HG03060 (cell line): ENCODE data around the gene HIP1R.

Source experiments
- ATAC-seq: cut with Tn5 transposase; IDR thresholded peaks from one replicate; pipeline ENCODE4 v1.9.1; 2021; ENCODE audit warnings: low read depth, moderate number of reproducible peaks; ENCODE audit not compliant: unreplicated experiment

The HIP1R gene

GRCh38 chr12:122846622-122847515 is 11.6 kb downstream of the HIP1R start:
- no peak for ATAC-seq

DNA sequence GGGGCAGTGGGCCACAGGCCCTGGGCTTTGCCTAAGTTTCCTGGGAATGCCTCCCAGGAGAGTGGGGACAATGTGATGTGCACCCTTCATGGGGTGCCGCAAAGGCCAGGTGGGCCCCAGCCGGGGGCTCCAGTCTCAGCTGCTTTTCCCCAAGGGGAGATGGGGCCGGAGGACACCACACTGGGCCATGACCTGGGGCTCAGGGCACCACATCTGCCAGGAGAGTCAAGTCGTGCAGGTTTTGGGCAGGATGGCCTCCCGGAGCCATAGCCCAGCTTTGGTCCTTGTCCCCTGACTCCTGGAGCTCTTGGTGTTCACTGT is 12.2 kb downstream of the HIP1R start:
- ATAC-seq = no peak

DNA sequence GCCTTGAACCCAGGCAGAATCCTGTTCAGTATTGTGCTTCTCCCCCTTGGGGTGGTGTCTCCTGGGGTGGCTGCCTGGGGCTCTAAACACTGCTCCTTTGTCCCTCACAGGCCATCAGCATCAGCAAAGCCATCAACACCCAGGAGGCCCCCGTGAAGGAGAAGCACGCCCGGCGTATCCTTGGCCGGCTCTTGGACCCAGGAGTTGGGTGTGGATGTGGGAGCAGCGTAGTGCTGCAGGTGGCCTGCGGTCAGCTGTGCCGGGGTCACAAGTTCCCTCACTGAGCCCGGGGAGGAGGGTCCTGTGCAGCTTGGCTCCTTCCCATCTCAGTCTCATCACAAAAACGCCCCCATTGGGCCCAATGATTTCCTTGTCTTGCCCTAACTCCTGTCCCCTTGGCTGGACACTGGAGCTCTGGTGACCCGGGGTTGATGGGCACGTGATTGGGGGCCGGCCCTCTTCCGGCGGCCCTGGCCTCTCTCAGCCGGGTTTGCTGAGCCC is 12.7 kb downstream of the HIP1R start:
- ATAC-seq = no peak

DNA sequence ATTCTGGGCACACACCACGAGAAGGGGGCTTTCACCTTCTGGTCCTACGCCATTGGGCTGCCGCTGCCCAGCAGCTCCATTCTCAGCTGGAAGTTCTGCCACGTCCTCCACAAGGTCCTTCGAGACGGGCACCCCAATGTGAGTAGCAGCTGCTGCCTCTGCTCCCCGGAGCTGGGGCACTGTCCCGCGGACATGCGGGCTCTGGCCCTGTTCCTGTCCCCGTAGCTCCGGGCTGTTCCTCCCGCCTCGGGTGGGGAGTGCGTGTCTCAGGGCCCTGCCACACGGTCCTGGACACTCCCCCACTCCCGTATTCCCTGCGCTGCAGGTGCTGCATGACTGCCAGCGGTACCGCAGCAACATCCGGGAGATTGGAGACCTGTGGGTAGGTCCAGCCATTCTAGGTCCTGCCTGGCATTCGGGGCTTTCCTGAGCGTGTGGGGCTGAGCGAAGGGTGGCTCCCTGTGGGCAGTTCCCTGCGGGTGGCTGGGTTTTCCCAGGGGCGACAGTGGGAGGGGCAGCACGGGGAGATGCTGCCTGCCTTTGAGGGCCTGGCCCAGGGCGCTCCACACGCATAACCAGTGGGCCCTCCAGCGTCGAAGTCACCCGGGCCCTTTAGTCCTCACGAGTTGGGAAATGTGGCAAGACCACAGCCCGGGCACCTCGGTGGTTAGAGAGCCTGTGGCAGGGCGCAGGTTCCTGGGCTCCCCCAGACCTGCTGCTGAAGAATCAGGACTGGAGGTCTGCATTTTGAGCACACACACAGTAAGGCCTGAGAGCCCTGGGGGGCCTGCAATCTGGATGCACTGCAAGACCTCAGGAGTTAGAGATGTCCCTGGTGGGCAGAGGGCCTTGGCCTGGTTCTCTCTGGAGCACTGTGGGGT is 13.5 kb downstream of the HIP1R start:
- ATAC-seq = no peak

DNA sequence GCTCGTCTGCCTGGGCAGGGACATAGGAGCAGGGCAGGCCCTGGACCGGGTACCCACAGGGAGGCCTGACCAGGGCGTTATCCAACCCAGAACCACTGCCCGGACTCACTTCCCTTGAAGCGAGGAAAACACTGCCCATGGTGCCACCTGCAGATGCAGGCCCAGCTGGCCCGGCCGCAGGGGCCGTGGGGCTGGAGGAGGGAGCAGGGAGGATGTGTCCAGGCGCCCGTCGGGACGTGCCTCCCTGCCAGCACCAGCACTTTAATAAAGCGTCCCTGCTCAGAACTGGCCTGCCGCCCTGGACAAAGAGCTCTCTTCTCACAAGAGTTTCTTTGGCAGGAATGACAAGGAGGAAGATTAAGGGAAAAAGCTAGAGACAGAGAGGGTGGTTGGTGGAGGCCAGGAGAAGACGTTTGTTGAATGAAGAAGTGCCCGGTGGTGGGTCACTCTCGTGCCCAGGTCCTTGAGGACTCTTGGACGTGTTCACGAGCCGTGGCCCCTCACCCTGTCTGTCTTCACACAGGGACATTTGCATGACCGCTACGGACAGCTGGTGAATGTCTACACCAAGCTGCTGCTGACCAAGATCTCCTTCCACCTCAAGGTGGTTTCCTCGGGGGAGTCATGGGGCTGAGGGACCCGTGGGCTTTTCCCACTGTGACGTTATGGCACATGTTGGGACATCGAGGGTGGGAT is 14.2 kb downstream of the HIP1R start:
- no peak for ATAC-seq

GRCh38 chr12:122850048-122850445 is 14.8 kb downstream of the HIP1R start:
- ATAC-seq = no peak

DNA sequence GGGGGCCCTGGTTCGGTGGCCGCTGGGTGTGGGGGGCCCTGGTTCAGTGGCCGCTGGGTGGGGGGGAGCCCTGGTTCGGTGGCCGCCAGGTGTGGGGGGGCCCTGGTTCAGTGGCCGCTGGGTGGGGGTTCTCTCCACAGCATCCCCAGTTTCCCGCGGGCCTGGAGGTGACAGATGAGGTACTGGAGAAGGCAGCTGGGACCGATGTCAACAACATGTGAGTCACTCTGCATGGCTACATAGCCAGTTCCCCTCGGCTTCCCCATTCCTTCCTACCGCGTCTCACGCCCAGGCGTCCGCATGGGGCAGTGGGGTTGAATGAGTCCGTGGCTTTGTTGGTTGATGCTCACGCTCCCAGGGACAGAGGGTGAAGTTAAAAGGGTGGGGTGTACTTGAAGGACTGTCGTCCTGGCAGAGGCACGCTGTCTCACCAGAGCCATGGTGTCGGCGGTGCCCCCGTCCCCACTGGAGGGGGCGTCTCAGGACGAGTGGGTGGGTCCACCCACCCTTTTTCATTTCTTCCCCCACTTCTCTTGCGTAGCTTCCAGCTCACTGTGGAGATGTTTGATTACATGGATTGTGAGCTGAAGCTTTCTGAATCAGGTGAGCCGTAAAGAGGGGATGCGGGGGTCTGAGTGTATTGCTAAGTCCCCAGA is 15.6 kb downstream of the HIP1R start:
- ATAC-seq = no peak

- no peak for ATAC-seq
Observed at GRCh38 chr12:122851820-122852219, 16.6 kb downstream of the HIP1R start.

GRCh38 chr12:122852336-122853275 is 17.3 kb downstream of the HIP1R start:
- ATAC-seq = no peak

DNA sequence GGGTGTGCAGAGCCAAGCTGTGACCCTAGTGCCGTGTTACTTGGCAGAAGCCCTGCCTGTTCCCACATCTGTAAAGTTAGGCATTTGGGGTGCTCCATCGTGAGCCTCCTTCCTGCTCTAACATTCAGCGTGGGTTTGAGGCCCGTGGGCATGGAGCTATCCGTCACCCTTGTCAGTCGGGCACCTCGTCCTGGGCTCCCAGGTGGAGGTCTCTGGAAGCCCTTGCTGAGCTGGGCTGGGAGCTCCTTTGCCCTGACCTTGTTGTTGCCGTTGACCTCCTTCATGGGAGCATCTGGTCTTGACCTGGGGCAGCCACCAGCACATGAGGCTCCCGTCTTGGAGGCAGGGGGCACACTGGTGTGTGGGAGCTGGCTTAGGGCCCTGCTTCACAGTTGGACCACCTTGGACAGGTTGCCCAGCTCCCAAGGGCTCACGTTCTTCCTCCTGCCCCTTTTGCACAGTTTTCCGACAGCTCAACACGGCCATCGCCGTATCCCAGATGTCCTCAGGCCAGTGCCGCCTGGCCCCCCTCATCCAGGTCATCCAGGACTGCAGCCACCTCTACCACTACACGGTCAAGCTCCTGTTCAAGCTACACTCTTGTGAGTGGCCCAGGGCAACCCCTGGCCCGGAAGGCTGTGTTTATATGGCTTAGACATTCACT is 18.5 kb downstream of the HIP1R start:
- no peak for ATAC-seq

- no peak for ATAC-seq
Observed at GRCh38 chr12:122854554-122854953, 19.3 kb downstream of the HIP1R start.

DNA sequence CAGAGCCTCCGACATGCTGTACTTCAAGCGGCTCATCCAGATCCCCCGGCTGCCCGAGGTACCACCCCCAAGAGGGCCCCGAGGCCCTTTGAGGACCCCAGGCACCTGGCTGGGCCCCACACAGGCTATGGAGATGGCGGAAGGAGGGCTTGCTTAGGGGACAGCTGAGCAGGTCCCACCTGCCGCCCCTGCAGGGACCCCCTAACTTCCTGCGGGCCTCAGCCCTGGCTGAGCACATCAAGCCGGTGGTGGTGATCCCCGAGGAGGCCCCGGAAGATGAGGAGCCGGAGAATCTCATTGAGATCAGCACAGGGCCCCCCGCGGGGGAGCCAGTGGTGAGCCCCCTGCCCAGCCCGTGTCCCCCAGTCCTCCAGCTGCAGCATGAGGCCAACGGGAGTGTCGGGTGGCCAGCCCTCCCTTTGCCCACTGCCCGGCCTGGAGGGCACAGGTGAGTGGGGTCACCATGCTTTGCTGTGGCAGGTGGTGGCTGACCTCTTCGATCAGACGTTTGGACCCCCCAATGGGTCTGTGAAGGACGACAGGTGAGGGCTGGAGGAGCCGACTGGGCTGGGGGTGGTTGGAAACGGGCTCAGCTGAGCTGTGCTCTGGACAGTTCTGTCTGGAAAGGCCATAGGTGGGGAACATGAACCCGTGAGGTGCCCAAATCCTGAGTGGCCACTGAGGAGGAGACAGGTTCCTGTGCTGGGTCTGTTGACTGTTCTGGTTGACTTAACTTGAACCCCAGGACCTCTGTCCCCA is 20.0 kb downstream of the HIP1R start:
- no peak for ATAC-seq

GRCh38 chr12:122855928-122856831 is 20.9 kb downstream of the HIP1R start:
- ATAC-seq = no peak

DNA sequence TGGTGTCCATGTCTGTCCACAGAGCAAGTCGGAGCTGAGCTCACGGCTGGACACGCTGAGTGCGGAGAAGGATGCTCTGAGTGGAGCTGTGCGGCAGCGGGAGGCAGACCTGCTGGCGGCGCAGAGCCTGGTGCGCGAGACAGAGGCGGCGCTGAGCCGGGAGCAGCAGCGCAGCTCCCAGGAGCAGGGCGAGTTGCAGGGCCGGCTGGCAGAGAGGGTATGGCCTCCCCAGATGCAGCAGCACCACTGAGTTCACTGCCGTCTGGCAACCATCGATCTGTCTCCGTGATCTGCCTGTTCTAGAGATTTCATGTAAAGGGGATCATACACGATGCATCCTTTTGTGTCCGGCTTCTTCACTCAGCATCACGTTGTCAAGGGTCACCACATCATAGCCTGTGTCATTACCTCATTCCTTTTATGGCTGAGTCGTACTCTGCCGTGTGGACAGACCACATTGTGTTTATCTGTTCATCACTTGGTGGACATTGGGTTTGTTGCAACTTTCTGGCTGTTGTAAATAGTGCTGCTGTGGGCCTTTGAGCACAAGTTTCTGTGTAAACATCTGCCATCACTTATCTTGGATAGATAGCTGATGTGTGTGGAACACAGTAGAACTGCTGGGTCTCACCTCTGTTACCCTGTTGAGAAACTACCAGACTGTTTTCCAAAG is 21.9 kb downstream of the HIP1R start:
- ATAC-seq = no peak

GRCh38 chr12:122858171-122858570 is 22.9 kb downstream of the HIP1R start:
- no peak for ATAC-seq

- no peak for ATAC-seq
Observed at GRCh38 chr12:122858591-122859302, 23.5 kb downstream of the HIP1R start.
